Gastroesophageal sphincter (tissue), 3 donors: ENCODE results near the gene DNAI7.

Source experiments
- CTCF ChIP-seq, 4 experiments: fragments of 200-600 bp in 2 of 4; fragments of 450-650 bp in 2 of 4; sonication (generic) in 1 of 4; IDR thresholded peaks; one replicate each; pipeline ENCODE4 v1.5.1; 2017 to 2019; ENCODE audit warnings: antibody characterized with exemption in 4 of 4, mild to moderate bottlenecking in 2 of 4, moderate library complexity in 2 of 4
- EP300 ChIP-seq: sonication (generic); formaldehyde crosslinking; IDR thresholded peaks from one replicate; pipeline ENCODE4 v1.6.1; 2017; ENCODE audit warnings: antibody characterized with exemption, mild to moderate bottlenecking
- POLR2A ChIP-seq, 2 donors: fragments of 450-650 bp; IDR thresholded peaks; one replicate each; pipeline ENCODE4 v1.6.1; 2017; ENCODE audit warnings: antibody characterized with exemption in 2 of 2, mild to moderate bottlenecking in 2 of 2, moderate library complexity in 1 of 2

DNA sequence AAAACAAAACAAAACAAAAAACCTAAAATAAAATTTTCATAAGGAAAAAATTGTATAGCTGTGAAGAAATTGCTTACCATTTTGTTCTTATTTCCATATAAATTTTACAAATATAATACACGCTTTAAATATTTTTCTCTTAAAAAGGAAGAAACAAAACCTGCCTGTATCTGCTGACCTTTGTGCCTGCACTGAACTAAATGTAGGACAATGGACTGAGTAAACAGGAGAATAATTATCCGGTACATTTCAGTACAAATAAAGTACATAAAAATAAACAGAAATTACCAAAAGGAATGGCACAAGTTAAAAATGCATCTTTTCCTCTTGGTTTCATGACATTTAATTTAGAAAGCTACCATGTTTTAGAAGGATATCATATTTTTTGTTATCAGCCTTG lies 112.3 kb downstream of the DNAI7 start:
- TF ChIP-seq CTCF (IDR thresholded peaks at IDR 0.05) (no peak), POLR2A (IDR thresholded peaks at IDR 0.05) (no peak), EP300 (no peak)
